ENCODE measurements around the gene RPL38.
A peak's percentile ranks its signal among the peaks of the same experiment; 100 is the strongest.

Gene RPL38

DNA sequence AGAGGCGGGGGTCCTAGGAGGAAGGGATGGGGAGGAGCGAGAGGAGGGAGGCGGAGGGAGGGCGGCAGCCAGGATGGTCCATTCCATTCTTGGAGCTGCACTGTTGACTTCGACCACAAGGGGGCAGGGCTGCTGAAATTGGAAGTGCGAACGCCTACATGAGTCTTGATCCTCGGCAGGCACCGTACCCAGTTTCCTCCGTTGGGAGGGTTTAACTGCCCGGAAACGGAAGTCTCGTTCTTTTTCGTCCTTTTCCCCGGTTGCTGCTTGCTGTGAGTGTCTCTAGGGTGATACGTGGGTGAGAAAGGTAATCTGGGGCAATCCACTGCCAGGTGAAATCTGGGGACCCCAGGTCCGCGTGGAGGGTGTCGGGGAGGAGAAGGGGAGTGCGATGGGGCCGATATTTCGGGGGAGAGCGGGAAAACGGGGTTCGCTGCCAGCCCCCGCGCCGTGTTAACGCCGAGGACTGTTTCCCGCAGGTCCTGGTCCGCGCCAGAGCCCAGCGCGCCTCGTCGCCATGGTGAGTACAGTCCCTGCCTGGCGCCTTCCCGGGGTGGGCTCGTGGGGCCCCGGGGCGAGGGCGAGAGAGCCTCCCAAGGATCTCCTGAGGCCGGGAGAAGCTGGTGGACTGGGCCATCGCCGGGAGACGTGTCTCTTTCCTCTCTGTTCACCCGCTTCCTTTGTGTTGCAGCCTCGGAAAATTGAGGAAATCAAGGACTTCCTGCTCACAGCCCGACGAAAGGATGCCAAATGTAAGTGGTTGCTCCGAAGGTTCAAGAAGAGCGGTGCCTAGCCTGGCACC is at the start of gene RPL38:
TSS of gene RPL38 (plus strand) at position 240 of the 802 bp plus-strand sequence. CDS start at position 518, 278 bp downstream.
- peak; percentile 95 for DNase-seq (ENCODE audit: low spot score)

DNA sequence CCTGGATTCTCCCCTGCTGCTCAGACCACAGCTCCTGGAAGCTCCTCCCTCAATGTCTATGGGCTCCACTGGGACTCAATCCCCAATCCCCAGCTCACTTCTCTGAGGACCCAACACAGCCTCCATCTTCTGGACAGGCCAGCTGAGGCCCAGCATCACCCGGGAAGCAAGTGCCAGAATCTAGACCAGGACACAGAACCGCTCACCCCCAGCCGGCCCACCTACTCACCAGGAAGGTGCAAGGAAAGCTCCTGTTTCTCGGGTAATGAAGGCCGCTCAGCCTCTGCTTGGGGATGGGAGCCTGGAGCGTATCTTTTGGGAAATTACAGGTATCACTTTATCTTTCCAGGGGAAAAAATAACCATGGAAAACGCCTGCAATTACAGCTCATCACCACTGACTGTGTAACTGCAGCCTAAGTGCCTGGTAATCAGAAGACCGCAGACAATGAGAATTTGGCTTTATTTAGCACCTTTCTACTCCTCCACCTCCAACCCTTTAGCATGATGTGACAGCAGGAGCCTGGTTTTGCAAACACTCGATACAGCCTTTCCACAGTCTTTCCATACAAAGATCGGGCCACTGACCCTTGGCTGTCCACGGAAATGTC is 49.6 kb upstream of the RPL38 start:
- no peak for DNase-seq (ENCODE audit: low spot score)

DNA sequence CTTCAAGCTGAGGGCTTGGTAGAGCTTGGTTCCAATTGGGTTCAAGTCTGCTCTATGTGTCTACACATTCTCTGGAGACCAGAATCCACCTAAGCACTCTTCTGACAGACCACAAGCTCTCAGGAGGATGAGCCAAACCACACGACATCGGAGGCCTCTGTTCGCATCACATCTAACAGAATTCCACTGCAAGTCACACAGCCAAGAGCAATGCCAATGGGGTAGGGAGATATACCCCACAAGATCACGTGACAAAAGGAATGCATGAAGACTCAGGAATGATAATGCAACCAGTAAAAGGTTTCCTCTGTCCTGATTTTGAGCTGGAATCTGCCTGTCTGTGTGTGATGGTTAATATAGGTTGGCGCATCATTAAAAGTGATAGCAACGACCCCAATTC is 46.6 kb upstream of the RPL38 start:
- DNase-seq (ENCODE audit: low spot score) = no peak

DNA sequence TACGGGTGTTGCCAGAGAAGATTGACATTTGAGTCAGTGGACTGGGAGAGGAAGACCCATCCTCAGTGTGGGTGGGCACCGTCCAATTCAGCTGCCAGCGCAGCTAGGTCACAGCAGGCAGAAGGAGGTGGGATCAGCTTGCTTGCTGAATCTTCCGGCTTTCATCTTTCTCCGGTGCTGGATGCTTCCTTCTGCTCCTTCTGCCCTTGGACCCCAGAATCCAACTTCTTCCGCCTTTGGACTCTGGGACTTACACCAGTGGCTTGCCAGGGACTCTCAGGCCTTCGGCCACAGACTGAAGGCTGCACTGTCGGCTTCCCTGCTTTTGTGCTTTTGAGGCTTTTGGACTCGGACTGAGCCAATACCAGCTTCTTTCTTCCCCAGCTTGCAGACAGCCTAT is 46.1 kb upstream of the RPL38 start:
- DNase-seq (ENCODE audit: low spot score) = no peak

DNA sequence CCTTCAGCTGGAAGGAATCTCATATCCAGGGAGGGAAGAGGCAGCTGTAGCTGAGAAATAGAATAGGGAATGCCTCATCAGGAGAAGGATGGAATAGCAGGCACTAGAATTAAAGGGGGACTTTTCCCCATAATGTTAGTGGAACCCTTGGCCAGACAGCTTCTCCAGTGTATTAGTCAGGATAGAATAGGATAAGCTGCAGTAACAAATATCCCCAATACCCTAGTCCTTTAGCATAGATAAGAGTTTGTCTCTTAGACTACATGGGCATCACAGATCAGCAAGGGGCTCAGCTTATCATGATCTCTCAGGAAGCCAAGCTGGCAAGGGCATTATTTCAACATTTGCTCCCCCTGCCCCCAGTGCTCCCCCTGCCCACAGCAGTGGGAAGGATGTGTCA is 44.7 kb upstream of the RPL38 start:
- DNase-seq (ENCODE audit: low spot score) = no peak

DNA sequence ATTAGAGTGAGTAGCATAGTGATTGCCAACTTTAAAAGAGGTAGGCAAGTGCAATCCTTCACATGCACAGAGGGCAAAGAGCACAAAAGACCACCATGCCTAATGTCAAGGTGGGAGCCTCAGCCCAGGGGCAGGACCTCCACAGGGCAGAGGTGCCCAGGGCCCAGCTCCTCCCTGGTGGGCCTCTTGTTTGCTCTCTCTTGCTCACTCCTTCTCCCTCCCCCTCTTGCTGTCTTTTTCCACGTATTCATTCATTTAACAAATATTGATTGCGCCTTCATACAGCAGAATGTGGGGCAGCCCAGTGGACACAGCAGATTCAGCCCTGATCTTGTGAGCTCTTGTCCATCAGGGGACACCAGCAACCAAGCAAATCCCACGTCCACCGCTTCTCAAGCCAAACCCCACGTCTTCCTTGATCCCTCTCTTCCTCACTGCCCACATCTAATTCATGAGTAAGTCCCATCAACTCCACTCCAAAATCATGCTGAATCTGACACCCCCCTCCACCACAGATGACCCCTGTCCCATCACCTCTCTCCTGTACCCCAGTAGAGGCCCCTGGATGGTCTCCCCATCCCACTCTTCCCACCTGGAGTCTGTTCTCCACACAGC is 44.1 kb upstream of the RPL38 start:
- DNase-seq (ENCODE audit: low spot score) = no peak

DNA sequence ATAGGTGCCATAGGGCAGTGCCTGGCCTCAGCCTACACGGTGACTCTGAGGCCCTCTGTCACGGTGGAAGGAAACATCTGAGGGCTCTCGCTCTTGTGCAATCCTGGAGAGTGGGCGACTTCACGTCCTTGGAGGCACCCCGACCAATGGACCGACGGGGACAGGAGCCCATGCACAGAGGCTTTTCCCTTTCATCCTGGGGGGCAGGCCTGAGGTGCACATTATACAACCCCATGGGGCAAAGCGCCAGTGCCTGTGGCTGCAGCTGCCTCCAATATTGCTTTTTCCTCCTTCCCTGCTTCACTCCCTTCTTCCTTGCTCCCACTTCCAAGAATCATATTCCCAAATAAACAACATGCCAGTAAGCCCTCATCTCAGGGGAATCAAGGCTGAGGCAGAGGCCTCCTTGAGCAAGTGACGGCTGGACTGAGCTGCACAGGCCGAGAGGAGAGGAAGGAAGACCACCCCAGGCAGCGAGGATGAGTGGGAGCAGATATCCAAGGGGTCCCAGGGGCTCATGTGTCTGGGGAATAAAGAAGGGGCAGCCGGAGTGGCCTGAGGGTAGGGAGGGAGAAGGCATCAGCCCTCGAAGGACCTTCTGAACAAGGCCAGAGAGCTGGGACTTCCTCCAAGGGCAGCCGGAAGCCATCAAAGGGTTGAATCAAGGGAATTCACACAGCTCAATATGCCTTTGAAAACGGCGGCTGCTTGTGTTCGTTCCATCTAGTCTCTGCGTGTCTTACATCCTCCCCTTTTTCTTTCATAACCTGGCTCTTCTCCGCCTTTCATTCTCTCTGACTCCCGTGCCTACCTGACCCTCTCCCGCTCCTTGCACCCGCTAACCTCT is 42.6 kb upstream of the RPL38 start:
- DNase-seq (ENCODE audit: low spot score) = no peak

DNA sequence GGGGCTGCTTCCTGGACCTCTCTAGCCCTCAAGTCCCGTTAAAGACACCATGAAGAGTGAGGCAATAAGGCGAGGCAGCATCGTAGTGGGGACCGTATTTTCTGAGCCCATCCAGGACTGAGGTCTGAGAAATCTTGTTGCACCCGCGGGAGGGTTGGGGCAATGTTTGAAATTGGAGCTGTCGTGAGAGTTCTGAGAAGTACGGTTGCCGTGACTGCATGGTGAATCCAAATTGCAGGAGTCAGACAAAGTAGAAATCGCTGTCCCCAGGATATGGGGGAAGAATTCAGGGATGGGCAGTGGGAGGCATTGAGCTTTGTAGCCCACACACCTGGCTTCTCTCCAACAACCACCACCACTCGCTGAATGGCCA is 42.0 kb upstream of the RPL38 start:
- DNase-seq (ENCODE audit: low spot score) = no peak

DNA sequence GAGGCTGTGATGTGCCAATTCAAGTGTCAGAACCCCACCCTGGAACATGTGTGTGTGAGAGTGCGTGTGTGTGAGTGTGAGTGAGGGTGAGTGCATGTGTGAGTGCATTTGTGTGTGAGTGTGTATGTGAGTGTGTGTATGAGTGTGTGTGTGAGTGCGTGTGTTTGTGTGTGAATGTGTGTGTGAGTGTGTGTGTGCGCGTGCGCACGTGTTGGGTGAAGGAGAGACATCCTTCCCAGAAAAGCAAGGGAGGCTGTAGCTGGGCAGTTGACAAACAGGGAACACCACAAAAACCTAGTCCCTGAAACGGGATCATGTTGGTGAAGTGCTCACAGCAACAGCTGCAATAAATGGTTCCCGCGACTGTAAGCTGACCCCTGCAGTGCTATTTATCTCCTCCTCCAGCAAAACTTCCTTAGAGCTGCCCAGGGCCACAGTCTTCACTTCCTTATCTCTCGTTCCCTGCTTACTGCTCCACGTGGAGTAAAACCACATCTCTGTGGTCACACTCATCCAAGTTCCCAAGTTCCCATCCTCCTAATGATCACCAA is 40.1 kb upstream of the RPL38 start:
- DNase-seq (ENCODE audit: low spot score) = no peak

DNA sequence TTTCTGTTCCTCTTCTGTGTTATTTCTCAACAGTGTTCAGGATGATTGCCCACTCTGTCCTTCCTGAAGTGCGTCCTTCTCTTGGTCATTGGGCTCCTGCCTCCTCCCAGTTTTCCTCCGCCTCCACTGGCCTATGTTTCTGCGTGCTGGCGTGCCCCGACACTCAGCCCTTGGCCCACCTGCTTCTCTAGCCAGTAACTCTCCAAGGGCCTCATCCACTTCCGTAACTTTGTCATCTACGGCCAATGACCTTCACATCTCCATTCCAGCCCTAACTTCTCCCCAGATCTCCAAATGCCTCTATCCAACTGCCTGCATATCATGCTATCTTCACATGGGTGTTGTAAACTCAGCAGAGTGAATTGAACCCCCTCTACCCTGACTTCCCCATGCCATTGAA is 39.6 kb upstream of the RPL38 start:
- no peak for DNase-seq (ENCODE audit: low spot score)

DNA sequence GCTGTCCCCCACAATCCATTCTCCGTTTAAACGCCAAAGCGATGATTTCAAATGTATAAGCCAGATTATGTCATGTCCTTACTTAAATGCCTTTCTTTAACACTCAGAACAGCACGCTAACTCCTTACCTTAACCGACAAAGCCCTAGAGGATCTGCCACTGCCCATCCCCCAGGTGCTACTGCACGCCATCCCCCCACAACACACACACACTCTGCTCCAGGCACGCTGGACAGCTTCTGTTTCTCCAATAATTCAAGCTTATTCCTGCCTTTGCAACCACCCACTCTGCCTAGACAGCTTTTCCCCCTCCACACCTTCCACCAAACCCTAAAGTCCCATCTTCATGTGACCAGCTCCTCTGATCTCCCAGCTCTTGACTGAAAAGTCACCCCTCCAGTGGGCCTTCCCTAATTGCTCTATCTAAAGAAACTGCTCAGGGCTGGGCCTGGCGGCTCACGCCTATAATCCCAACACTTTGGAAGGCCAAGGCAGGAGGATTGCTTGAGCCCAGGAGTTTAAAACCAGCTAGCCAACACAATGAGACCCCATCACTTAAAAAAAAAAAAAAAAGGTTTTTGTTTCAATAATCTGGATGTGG is 38.9 kb upstream of the RPL38 start:
- DNase-seq (ENCODE audit: low spot score) = no peak

DNA sequence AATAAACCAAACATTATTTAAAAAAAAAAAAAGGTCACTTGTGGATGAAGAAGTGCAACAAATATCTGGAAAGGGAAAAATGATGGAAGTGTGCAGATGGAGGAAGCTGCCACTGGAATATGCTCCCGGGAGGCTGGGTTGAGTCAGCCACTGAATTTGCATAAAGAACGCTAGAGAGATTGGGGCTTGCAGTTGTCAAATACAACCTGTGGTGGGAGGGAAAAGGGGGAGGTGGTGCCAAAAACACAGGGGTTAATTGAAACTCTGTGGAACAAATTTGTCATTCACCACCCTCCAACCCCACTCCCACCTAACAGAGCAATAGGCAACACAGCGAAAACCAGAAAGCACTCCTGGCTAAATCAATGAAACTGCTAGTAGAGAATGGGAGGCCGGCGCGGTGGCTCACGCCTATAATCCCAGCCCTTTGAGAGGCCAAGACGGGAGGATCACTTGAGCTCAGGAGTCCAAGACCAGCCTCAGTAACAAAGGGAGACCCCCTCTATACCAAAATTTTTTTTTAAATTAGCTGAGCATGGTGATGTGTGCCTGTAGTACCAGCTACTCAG is 37.6 kb upstream of the RPL38 start:
- no peak for DNase-seq (ENCODE audit: low spot score)

DNA sequence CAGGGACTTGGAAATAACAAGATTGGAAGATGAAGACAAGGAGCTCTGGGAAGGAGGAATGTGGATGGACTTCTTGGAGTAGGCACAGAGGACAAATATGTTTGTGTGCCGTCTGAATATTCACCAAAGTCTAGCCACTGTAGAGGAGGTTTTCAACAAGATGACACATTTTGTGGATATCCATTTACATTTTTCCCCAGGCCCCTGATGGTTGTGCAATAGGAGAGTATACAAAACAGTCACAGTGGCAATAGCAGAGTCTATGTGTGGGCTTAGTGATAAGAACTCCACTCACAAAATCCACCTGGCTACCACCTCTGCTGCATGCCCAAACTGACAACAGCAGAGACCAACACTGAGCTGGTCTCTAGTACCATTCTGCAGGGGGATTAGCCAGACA is 32.6 kb upstream of the RPL38 start:
- DNase-seq (ENCODE audit: low spot score) = no peak

DNA sequence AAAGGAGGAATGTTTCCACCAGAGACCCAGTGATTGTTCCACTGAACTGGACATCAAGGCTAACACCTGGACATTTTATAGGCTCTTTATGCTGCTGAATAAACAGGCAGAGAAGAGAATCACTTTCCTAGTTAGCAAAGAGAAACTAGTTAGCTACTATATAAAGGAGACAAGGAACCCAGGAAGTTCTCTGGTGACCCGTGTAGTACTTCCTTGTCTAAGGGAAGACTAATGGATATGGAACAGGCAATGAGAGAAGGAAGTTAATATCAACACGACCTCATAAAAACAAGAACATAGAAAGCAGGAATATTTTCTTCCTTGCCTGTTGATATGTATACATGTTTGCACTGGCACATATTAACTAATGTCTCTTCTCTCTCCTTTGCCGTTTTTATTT is 30.8 kb upstream of the RPL38 start:
- no peak for DNase-seq (ENCODE audit: low spot score)

DNA sequence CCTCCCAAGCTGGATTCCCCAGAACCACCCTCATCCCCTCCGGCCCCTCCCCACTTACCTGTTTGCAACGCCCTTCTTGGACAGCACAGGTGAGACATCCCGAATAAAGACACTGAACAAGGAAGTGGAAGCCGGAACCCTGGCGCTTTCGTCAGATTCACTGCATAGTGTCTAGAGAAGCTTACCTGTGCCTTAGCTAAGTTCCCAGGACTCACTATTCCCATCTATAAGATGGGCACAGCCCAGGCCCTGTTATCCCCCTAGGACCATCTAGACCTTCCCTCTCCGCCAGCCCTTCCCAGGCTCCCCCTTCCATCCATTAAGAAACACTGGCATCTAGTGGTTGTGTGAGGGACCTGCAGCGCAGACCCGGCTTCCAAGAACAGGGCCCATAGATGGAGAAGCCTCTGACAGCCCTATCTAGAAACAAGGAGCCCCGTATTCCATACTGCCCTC is 26.9 kb upstream of the RPL38 start:
- peak; percentile 32 for DNase-seq (ENCODE audit: low spot score)

DNA sequence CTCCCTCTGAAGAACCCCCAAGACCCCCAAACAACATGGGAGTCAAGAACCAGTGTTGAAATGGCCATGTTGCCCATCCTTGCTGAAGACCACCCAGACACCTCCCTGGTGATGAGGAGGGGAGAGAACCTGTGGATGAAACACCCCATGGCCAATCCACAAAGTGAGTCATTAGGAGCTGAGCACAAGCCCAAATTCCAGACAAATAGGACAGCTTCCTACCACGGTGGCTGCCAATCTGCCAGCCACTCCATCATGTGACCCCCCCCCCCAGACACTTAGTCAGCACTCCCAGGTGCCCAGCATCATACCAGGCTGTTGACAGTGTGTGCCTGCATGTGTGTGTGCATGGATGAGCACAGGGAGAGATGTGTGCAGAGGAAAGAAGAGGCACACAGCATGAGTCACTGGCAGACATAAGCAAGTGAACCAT is 26.4 kb upstream of the RPL38 start:
- DNase-seq (ENCODE audit: low spot score) = no peak

DNA sequence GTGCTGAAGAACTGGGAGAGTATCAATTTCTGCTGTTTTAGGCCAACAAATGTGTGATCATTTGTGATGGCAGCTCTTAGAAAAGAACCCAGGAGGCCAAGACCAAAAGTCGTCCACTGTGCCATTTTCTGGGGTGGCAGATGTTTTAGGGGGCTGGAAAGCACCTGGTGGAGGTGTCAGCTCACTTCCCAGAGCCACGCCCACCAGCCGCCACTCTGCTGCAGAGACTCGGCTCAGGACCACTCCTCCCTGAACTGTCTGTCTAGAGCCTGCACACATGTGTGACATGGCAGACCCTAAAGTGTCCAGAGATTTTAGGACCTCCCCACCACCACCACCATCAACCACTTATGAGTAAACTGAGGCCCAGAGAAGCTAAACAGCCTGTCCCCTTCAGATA is 23.9 kb upstream of the RPL38 start:
- DNase-seq (ENCODE audit: low spot score) = no peak

DNA sequence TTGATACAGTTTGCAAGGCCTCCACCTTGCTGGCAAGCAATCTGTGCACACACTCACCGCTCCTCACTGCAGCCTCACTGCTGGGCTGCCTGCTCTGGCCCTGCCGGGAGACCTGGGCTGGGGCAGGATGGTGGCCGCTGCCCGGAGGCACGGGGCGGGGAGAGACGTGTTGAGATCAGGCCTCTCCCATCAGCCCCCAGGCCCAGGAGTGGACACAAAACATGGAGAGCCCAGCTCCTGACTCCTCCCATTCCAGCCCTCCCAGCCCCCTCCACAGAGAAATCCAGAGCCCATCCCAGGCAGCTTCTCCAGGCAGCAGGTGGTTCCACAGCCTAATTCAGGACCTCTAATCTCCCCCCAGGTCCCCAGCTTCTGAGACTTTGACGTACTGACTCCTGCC is 23.1 kb upstream of the RPL38 start:
- DNase-seq (ENCODE audit: low spot score) = no peak

DNA sequence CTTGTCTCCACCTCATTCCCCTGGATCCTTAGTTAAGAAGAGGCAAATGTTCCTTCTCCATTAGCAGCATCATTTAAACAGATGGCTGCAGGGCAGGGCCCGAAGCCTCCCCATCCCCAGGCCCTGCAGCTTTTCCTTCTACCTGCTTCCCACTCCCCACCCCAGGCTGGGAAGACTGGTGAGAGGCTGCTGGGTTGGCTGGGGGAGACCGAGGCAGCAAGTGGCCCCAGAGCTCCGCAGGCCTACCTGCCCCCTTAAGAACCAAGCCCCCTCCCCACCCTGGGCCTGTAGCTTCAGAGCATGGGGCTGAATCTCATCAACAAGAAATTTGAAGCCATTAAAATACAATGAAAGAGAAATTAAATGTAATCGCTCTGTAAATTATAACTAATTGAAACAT is 22.1 kb upstream of the RPL38 start:
- DNase-seq (ENCODE audit: low spot score) = no peak

DNA sequence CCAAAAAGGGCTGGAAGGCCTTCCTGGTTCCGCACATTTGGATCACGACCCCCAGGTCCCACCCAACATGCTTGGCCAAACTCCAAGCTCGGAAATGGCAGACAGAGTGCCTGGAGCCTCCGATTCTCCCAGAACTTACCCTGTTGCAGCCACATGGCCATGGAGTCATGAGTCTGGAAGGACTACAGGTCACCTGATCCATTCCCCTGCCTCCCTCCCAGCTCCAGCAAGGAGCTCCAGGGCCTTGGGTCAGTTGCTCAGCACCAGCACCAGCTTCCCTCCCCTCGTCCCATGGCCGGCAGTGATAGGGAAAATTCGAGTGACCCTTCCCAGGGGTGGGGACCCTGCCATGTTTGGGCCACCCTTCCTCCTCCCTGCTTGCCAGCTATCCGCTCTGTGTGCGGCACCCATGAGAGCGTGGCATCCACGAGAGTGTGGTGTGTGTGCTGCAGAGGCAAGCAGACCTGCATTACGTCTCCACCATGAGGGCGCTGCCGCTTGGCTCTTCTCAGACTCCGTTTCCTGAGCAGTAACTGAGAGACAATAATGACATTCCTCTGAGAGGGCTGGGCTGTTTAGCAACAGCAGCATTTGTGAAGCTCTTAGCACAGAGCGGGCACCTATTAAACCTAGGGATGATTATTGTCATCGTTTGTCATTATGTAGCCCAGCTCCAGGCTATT is 21.3 kb upstream of the RPL38 start:
- no peak for DNase-seq (ENCODE audit: low spot score)

DNA sequence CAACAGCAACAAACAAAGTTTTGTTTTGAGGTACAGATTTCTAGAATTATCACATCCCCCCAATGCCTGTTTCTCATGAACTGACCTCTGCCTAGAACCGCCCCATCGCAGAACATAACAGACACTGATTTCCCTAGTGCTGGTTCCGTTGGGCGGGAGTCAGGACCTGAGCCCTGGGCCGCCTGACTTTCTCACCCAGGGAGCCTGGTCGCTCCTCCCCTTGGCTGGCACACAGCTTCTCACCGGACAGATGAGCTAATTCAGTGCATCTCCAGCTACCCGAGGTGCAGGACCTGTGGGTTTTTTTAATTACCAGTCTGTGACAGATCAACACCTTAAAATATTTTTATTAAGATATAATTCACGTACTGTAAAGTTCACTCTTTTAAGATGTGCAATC is 20.1 kb upstream of the RPL38 start:
- DNase-seq (ENCODE audit: low spot score) = no peak

All from hematopoietic multipotent progenitor cell treated with erythropoietin and hydrocortisone succinate and interleukin-3 and kit ligand, for 15 days (in vitro differentiated cells).